Activated naive CD8-positive, alpha-beta T cell treated with anti-CD3 and anti-CD28 coated beads for 36 hours (primary cell): ENCODE measurements around the gene KRTAP10-8. TPM values are rescaled to one million over a fixed set of nuclear protein-coding genes. Genes with fewer than 3 reads are reported as not detected.

Experiments
- total RNA-seq, 2 experiments: library from RNA; stranded (reverse); gene quantifications; one replicate each; pipeline ENCODE4 v1.2.3, GENCODE V29; 2021

KRTAP10-8 gene
- total RNA-seq, 2 experiments from 2014 or later = not detected

Other genes starting within 250 kb of the KRTAP10-8 start
- 1 to 10 TPM; 1.8 to 1.9 TPM for gene LRRC3, start 156.6 kb upstream of the KRTAP10-8 start, total RNA-seq
- not detected for gene KRTAP10-1, start 71.9 kb upstream of the KRTAP10-8 start, total RNA-seq
- not detected for gene KRTAP10-2, start 60.6 kb upstream of the KRTAP10-8 start, total RNA-seq
- not detected for gene KRTAP10-3, start 53.3 kb upstream of the KRTAP10-8 start, total RNA-seq
- not detected for gene KRTAP10-4, start 38.4 kb upstream of the KRTAP10-8 start, total RNA-seq
- not detected for gene KRTAP10-5, start 31.5 kb upstream of the KRTAP10-8 start, total RNA-seq
- gene KRTAP10-6, start 19.6 kb upstream of the KRTAP10-8 start, total RNA-seq = not detected
- not detected for gene KRTAP10-7, start 11.5 kb upstream of the KRTAP10-8 start, total RNA-seq
- not detected for gene KRTAP10-9, start 15.0 kb downstream of the KRTAP10-8 start, total RNA-seq
- gene KRTAP10-10, start 25.3 kb downstream of the KRTAP10-8 start, total RNA-seq = not detected
- not detected for gene KRTAP10-11, start 34.3 kb downstream of the KRTAP10-8 start, total RNA-seq
- gene KRTAP12-4, start 42.6 kb downstream of the KRTAP10-8 start, total RNA-seq = not detected
- gene KRTAP12-3, start 45.9 kb downstream of the KRTAP10-8 start, total RNA-seq = not detected
- gene KRTAP12-2, start 54.8 kb downstream of the KRTAP10-8 start, total RNA-seq = not detected
- not detected for gene KRTAP12-1, start 70.1 kb downstream of the KRTAP10-8 start, total RNA-seq
- gene KRTAP10-12, start 85.1 kb downstream of the KRTAP10-8 start, total RNA-seq = not detected
- not detected for gene TSPEAR, start 99.5 kb downstream of the KRTAP10-8 start, total RNA-seq
- gene UBE2G2, start 189.7 kb downstream of the KRTAP10-8 start, total RNA-seq = 100 to 1,000 TPM; 115 to 124 TPM
- 10 to 100 TPM; 90.5 to 92.5 TPM for gene SUMO3, start 206.0 kb downstream of the KRTAP10-8 start, total RNA-seq